Neural progenitor cell (in vitro differentiated cells): ENCODE data around the gene SEMA6B. TPM values are rescaled to one million over a fixed set of nuclear protein-coding genes. Genes with fewer than 3 reads are reported as not detected.
A peak's percentile ranks its signal among the peaks of the same experiment; 100 is the strongest.

Source experiments
- DNase-seq: peaks from one replicate; pipeline ENCODE4 v3.0.0-alpha.2; 2016; ENCODE audit warnings: low spot score
- H2AFZ ChIP-seq: fragments of 200-600 bp; sonication (generic); replicated peaks from 2 replicates; pipeline ENCODE4 v1.6.1; 2016; ENCODE audit warnings: antibody characterized with exemption
- H3F3A ChIP-seq: fragments of 200-600 bp; sonication (generic); 2 replicates; pipeline ENCODE4 v1.6.1; 2016; ENCODE audit warnings: antibody characterized with exemption, low read depth
- H3K27ac ChIP-seq: fragments of 200-600 bp; sonication (generic); 2 replicates; pipeline ENCODE4 v1.5.1; 2016; ENCODE audit warnings: mild to moderate bottlenecking
- H3K27me3 ChIP-seq: fragments of 200-600 bp; sonication (generic); 2 replicates; pipeline ENCODE4 v1.6.1; 2016; ENCODE audit warnings: mild to moderate bottlenecking, moderate library complexity
- H3K36me3 ChIP-seq: fragments of 200-600 bp; sonication (generic); 2 replicates; pipeline ENCODE4 v1.5.1; 2016
- H3K4me1 ChIP-seq: fragments of 200-600 bp; sonication (generic); 2 replicates; pipeline ENCODE4 v1.6.1; 2016; ENCODE audit warnings: mixed run types
- H3K4me2 ChIP-seq: fragments of 200-600 bp; sonication (generic); 2 replicates; pipeline ENCODE4 v1.6.1; 2016
- H3K4me3 ChIP-seq: fragments of 200-600 bp; sonication (generic); 2 replicates; pipeline ENCODE4 v1.5.1; 2016
- H3K79me2 ChIP-seq: fragments of 200-600 bp; sonication (generic); 2 replicates; pipeline ENCODE4 v1.6.1; 2016; ENCODE audit warnings: low read depth
- H3K9ac ChIP-seq: fragments of 200-600 bp; sonication (generic); 2 replicates; pipeline ENCODE4 v1.6.1; 2016
- H3K9me3 ChIP-seq: fragments of 200-600 bp; sonication (generic); 2 replicates; pipeline ENCODE4 v1.5.1; 2016; ENCODE audit warnings: low read depth
- H4K20me1 ChIP-seq: fragments of 200-600 bp; sonication (generic); 2 replicates; pipeline ENCODE4 v1.6.1; 2016; ENCODE audit warnings: low read depth
- H3K27ac Mint-ChIP-seq: 3 replicates; pipeline ENCODE4 v1.8.0; 2021; ENCODE audit warnings: mixed read lengths
- H3K27me3 Mint-ChIP-seq: 2 replicates; pipeline ENCODE4 v1.8.0; 2022; ENCODE audit warnings: low read depth, mild to moderate bottlenecking, inconsistent platforms, moderate library complexity, mixed read lengths; ENCODE audit not compliant: insufficient read depth
- H3K36me3 Mint-ChIP-seq: 3 replicates; pipeline ENCODE4 v1.8.0; 2021; ENCODE audit warnings: mixed read lengths
- H3K4me1 Mint-ChIP-seq: 3 replicates; pipeline ENCODE4 v1.8.0; 2021; ENCODE audit warnings: mixed read lengths
- H3K4me3 Mint-ChIP-seq: 3 replicates; pipeline ENCODE4 v1.8.0; 2021; ENCODE audit warnings: mild to moderate bottlenecking, moderate library complexity, mixed read lengths
- H3K9me3 Mint-ChIP-seq: 3 replicates; pipeline ENCODE4 v1.8.0; 2020; ENCODE audit warnings: mixed read lengths
- CTCF ChIP-seq: fragments of 200-600 bp; sonication (generic); IDR thresholded peaks from 2 replicates; pipeline ENCODE4 v1.5.1; 2017; ENCODE audit warnings: antibody characterized with exemption, mild to moderate bottlenecking
- EZH2 ChIP-seq: fragments of 200-600 bp; sonication (generic); IDR thresholded peaks from 2 replicates; pipeline ENCODE4 v1.6.1; 2017; ENCODE audit warnings: antibody characterized with exemption, mild to moderate bottlenecking, moderate library complexity
- EZH2phosphoT487 ChIP-seq: fragments of 200-600 bp; sonication (generic); IDR thresholded peaks from 2 replicates; pipeline ENCODE4 v1.6.1; 2017; ENCODE audit warnings: antibody characterized with exemption
- total RNA-seq: library from RNA; depleted of rRNA; stranded (reverse); fragments of >200 nt; gene quantifications from 2 replicates; pipeline ENCODE4 v1.2.3, GENCODE V29; 2015; ENCODE audit warnings: low replicate concordance

The SEMA6B gene
- total RNA-seq, 1 donor from 2014 or later: 22.6 TPM

- Histone ChIP-seq H3K27me3 (peaks cover 38% of the 10 kb centered on the region), H3K79me2 (no peaks in the 10 kb centered on the region), H3F3A (no peaks in the 10 kb centered on the region), H3K9me3 (no peaks in the 10 kb centered on the region), H4K20me1 (peaks cover 6% of the 10 kb centered on the region), H2AFZ (no peak within 1 kb of the TSS), H3K4me2 (peak within 1 kb of the TSS; percentile 79), H3K4me1 (peaks cover 7% of the 10 kb centered on the region), H3K4me3 (peak within 1 kb of the TSS; percentile 44), H3K27ac (no peak within 1 kb of the TSS), H3K9ac (no peak within 1 kb of the TSS), H3K36me3 (no peaks in the 10 kb centered on the region)
- TF ChIP-seq EZH2phosphoT487 (no peak), CTCF (peak; percentile 9)
- peak; percentile 95 for DNase-seq
- Mint-ChIP-seq H3K9me3 (no peaks in the 10 kb centered on the region), H3K36me3 (no peaks in the 10 kb centered on the region), H3K27ac (peak within 1 kb of the TSS; percentile 32), H3K27me3 (peaks cover 11% of the 10 kb centered on the region), H3K4me1 (peaks cover 15% of the 10 kb centered on the region), H3K4me3 (peak within 1 kb of the TSS; percentile 76)
Observed at GRCh38 chr19:4534836-4535658, 24.4 kb downstream of the SEMA6B start, which contains the start of gene PLIN5. TSS of gene PLIN5 (minus strand) at chr19:4535224. CDS start at chr19:4534074, 1,150 bp downstream.

GRCh38 chr19:4533835-4534424, 25.6 kb downstream of the SEMA6B start:
- no peak overlapping the region for H3K27ac ChIP-seq
- H3K27me3 Mint-ChIP-seq: peaks cover 11% of the 10 kb centered on the region

GRCh38 chr19:4533334-4533733, 26.1 kb downstream of the SEMA6B start:
- Histone ChIP-seq H2AFZ (no peak overlapping the region), H3K27me3 (peaks cover 38% of the 10 kb centered on the region), H3F3A (no peaks in the 10 kb centered on the region), H3K9me3 (no peaks in the 10 kb centered on the region), H3K36me3 (no peaks in the 10 kb centered on the region), H3K27ac (no peak overlapping the region), H4K20me1 (peaks cover 6% of the 10 kb centered on the region), H3K4me1 (peaks cover 7% of the 10 kb centered on the region), H3K79me2 (no peaks in the 10 kb centered on the region), H3K4me3 (no peak overlapping the region), H3K4me2 (no peak overlapping the region), H3K9ac (no peak overlapping the region)
- H3K4me1 Mint-ChIP-seq: peaks cover 15% of the 10 kb centered on the region
- H3K27ac Mint-ChIP-seq: no peak overlapping the region
- H3K9me3 Mint-ChIP-seq: no peaks in the 10 kb centered on the region
- TF ChIP-seq EZH2: no peak
- H3K27me3 Mint-ChIP-seq: peaks cover 12% of the 10 kb centered on the region
- no peaks in the 10 kb centered on the region for H3K36me3 Mint-ChIP-seq
- no peak overlapping the region for H3K4me3 Mint-ChIP-seq
- no peak for DNase-seq

More at GRCh38 chr19:4533835-4534424, 25.6 kb downstream of the SEMA6B start:
- no peaks in the 10 kb centered on the region for H3K79me2 ChIP-seq
- H2AFZ ChIP-seq: no peak overlapping the region
- H3K9me3 ChIP-seq: no peaks in the 10 kb centered on the region
- H3K4me1 ChIP-seq: peaks cover 7% of the 10 kb centered on the region
- no peaks in the 10 kb centered on the region for H3K36me3 ChIP-seq
- no peak overlapping the region for H3K9ac ChIP-seq
- peaks cover 38% of the 10 kb centered on the region for H3K27me3 ChIP-seq
- H4K20me1 ChIP-seq: peaks cover 6% of the 10 kb centered on the region
- Mint-ChIP-seq H3K9me3 (no peaks in the 10 kb centered on the region), H3K4me1 (peaks cover 15% of the 10 kb centered on the region), H3K27ac (no peak overlapping the region), H3K36me3 (no peaks in the 10 kb centered on the region), H3K4me3 (no peak overlapping the region)
- no peak for DNase-seq
- no peak for TF ChIP-seq CTCF
- no peak for TF ChIP-seq EZH2phosphoT487
- TF ChIP-seq EZH2: no peak
- no peaks in the 10 kb centered on the region for H3F3A ChIP-seq
- no peak overlapping the region for H3K4me2 ChIP-seq
- H3K4me3 ChIP-seq: no peak overlapping the region
